ENCODE results near the gene TTC34.
A peak's percentile ranks its signal among the peaks of the same experiment; 100 is the strongest.
"Not testable (repeated sequence)": the region's sequence is repeated elsewhere in the genome, so short reads cannot be mapped to it uniquely, and the experiment has no call there.

Gene TTC34

DNA sequence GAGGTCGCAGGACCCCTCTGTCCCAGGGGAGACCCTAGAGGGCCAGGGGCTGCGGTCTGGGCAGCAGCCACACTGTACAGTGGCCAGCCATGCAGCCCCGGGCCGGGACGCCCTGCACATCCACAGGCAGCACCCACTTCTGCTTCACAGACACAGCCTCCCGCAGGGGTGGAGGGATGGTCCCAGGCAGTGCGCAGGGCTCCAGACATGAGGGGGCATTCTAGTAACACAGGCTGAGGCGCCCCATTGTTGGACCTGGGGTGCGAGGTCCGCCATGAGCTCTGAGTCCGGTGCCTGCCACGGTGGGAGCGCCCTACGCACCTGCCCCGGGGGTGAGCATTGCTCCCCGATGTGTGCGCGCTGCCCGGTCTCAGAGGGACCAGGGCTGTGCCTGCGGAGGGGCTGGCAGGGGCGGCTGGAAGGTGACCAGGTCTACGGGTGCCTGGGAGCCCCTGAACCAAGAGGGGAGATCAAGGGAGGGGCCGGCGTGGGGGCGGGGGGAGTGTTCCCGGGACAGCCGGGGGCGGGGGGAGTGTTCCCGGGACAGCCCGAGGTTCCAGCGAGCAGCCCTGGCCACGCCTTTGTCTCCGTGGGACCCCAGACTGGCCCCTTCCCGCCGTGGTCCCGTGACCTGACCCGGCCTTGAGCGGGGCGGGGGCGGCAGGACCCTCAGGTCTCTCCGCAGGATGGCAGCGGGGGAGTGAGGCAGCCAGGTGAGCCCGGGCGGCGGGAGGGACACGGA is 173.1 kb downstream of the TTC34 start:
- DNase-seq (ENCODE audit: low spot score): no peak

DNA sequence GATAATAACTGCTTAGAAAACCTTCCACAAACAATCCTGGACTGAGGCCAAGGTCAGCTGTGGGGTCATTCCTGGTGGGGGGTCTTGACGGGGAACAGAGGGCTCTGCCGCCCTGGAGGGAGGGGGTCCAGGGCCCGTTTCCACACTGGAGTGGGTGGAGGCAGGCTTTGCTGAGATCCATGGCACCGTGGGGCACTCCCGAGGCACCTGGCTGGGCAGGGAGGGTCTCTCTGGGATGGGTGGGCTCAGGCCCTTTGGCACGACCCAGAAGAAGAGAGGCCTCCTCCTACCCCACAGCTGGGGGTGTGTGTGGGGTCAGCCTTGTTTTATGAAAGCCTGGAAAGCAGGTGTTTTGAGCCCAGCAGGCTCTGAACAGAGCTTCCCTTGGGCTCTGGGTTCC is 173.7 kb downstream of the TTC34 start:
- DNase-seq (ENCODE audit: low spot score): no peak

DNA sequence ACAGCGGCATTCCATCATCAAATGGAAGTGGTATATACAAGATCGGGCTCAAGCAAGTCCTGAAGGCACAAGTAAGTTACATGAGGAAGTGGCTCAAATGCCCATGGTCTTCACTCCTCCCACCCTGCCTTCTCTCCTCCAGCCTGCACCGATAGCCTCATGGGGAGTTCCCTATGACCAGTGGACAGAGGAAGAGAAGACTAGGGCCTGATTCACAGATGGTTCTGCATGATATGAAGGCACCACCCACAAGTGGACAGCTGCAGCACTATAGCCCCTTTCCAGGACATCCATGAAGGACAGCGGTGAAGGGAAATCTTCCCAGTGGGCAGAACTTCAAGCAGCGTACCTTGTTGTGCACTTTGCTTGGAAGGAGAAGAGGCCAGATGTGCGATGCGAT is 175.7 kb downstream of the TTC34 start:
- not testable (repeated sequence) for DNase-seq (ENCODE audit: low spot score)

DNA sequence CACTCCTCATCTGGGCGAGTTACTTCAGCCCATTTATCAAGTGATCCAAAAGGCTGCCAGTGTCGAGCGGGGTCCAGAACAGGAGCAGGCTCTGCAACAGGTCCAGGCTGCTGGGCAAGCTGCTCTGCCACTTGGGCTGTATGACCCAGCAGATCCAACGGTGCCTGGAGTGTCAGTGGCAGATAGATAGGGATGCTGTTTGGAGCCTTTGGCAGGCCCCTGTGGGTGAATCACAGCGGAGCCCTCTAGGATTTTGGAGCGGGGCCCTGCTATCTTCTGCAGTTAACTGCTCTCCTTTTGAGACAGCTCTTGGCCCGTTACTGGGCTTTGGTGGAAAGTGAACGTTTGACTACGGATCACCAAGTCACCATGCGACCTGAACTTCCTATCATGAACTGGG is 176.2 kb downstream of the TTC34 start:
- DNase-seq (ENCODE audit: low spot score): no peak

DNA sequence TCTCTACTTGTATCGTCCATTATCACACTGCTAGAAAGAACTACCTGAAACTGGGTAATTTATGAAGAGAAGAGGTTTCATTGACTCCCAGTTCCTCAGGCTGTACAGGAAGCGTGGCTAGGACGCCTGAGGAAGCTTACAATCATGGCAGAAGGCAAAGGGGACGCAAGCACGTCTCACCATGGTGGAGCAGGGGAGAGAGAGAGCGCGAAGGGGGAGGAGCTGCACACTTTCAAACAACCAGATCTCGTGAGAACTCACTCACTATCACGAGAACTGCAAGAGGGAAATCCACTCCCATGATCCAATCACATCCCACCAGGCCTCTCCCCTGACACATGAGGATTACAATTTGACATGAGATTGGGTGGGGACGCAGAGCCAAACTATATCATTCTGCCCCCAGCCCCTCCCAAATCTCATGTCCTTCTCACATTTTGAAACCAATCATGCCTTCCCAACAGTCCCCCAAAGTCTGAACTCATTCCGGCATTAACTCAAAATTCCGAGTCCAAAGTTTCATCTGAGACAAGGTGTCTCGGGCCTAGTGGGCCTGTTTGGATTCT is 176.7 kb downstream of the TTC34 start:
- no peak for DNase-seq (ENCODE audit: low spot score)

GRCh38 chr1:2623571-2624337 is 177.7 kb downstream of the TTC34 start:
- DNase-seq (ENCODE audit: low spot score): no peak

DNA sequence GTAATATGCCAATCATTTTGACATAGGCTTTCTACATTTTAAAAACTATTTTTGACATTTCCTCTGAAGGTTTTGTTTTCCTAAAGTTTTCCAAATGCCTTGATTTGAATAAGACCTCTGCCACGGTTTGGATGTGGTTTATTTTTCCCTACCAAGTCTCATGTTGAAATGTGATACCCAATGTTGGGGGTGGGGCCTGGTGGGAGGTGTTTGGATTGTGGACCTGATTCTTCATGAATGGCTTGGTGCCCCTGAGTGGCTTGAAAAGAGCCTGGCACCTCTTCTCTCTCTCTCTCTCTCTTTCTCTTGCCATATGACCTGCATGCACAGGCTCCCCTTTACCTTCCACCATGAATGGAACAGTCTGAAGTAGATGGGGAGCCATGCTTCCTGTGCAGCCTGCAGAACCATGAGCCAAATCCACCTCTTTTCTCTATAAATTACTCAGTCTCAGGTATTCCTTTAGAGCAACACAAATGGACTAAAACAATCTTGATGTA is 183.5 kb downstream of the TTC34 start:
- DNase-seq (ENCODE audit: low spot score): no peak

- DNase-seq (ENCODE audit: low spot score): no peak
Measured at GRCh38 chr1:2614145-2614544, 187.3 kb downstream of the TTC34 start.

- no peak for DNase-seq (ENCODE audit: low spot score)
Measured at GRCh38 chr1:2612591-2613365, 188.7 kb downstream of the TTC34 start.

- no peak for DNase-seq (ENCODE audit: low spot score)
Measured at GRCh38 chr1:2611621-2612437, 189.7 kb downstream of the TTC34 start.

GRCh38 chr1:2611031-2611501 is 190.4 kb downstream of the TTC34 start:
- peak; percentile 54 for DNase-seq (ENCODE audit: low spot score)

DNA sequence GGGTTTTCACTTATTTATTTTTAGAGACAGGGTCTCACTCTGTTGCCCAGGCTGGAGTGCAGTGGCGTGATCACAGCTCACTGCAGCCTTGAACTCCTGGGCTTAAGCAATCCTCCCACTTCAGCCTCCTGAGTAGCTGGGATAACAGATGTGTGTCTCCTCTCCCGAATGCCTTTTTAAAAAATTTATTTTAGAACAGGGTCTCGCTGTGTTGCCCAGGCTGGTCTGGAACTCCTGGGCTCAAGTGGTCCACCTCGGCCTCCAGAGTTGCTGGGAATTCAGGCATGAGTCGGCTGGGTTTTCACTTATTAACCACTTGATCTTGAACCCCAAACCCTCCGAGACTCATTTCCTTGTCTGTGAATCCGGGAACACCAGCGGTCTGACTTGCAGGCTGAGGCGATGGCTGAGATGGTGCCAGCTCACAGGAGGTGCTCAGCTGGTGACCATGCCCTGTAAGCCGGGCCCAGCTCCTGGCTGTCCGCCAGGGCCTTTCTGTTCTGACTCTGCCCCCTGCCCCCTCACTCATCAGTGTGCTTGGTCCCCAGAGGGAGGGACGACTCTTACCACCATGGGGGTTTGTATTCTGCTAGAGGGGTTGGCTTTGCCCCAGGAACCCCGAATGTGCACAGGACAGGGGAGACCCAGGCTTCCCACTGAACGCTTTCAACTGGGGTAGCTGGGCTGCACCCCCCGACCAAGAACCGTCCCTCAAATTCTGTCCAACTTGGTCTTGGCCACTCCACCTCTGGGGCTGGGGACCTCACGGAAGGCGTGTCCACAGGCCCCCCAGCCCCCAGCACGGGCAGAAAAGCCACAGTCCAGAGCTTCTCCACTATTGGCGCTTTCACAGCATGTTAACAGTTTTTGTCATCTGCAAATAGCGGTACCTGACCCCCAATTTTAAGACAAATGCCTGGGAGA is 191.2 kb downstream of the TTC34 start:
- no peak for DNase-seq (ENCODE audit: low spot score)

DNA sequence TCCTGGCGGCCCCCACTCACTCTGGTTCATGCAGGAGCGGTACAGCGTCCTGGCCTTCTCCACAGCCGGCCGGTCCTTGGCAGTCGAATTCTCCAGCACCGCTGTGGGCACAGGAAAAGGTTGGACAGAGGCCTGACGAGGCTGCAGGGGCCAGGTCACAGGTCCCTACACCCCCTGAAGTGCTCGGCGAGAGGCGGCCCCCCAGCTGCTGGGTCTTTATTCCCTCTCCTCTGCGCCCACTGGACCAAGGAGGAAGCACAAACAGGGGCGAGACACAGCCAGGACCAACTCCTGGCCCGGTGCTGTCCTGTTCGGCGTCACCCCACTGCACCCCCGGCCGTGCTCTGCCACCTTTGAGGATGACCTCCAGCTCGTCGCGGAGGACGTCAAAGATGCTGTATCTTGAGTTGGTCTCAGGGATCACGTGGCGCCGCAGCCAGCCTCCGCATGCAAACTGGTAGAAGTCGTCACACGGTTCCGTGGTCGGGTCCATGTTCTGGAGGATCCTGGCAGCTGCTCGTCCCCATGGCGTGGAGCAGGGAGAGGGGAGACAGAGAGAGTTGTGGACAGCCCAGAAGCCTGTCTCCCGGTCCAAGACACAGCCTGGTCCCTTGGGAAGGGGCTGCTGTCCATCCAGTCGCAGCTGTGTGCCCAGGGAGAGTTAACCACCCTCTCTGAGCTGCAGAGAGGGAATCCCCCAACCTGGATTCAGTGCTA is 192.0 kb downstream of the TTC34 start:
- DNase-seq (ENCODE audit: low spot score): no peak

GRCh38 chr1:2607641-2608091 is 193.8 kb downstream of the TTC34 start:
- no peak for DNase-seq (ENCODE audit: low spot score)

- no peak for DNase-seq (ENCODE audit: low spot score)
Measured at GRCh38 chr1:2606881-2607621, 194.4 kb downstream of the TTC34 start.

GRCh38 chr1:2606396-2606880 is 195.1 kb downstream of the TTC34 start:
- no peak for DNase-seq (ENCODE audit: low spot score)

- no peak for DNase-seq (ENCODE audit: low spot score)
Measured at GRCh38 chr1:2605509-2606395, 195.7 kb downstream of the TTC34 start.
